HuH-7 (cell line): Measurements from ENCODE around the gene GFPT1.

Experiments used
- DNase-seq: peaks from one replicate; pipeline ENCODE4 v3.0.0; 2011; ENCODE audit warnings: low spot score

Gene GFPT1

GRCh38 chr2:69316550-69316949 is 70.5 kb downstream of the GFPT1 start:
- no peak for DNase-seq

- DNase-seq, result no peak
Measured at GRCh38 chr2:69315160-69315761, 71.8 kb downstream of the GFPT1 start.

GRCh38 chr2:69311024-69311416 is 76.0 kb downstream of the GFPT1 start:
- no peak for DNase-seq

- no peak for DNase-seq
Measured at GRCh38 chr2:69310111-69311023, 76.7 kb downstream of the GFPT1 start.

- no peak for DNase-seq
Measured at GRCh38 chr2:69309351-69310110, 77.5 kb downstream of the GFPT1 start.

GRCh38 chr2:69308338-69308737 is 78.7 kb downstream of the GFPT1 start:
- no peak for DNase-seq

GRCh38 chr2:69307579-69308064 is 79.4 kb downstream of the GFPT1 start:
- DNase-seq, result no peak

GRCh38 chr2:69306822-69307578 is 80.0 kb downstream of the GFPT1 start:
- DNase-seq, result peak; percentile 89

GRCh38 chr2:69306393-69306821 is 80.6 kb downstream of the GFPT1 start:
- no peak for DNase-seq

- DNase-seq, result no peak
Measured at GRCh38 chr2:69305712-69306392, 81.2 kb downstream of the GFPT1 start.

GRCh38 chr2:69305166-69305565 is 81.9 kb downstream of the GFPT1 start:
- DNase-seq, result no peak

GRCh38 chr2:69304656-69305055 is 82.4 kb downstream of the GFPT1 start:
- no peak for DNase-seq

- no peak for DNase-seq
Measured at GRCh38 chr2:69300650-69301049, 86.4 kb downstream of the GFPT1 start.

GRCh38 chr2:69299772-69300516 is 87.1 kb downstream of the GFPT1 start:
- DNase-seq, result no peak

- no peak for DNase-seq
Measured at GRCh38 chr2:69298862-69299261, 88.2 kb downstream of the GFPT1 start.

GRCh38 chr2:69298261-69298660 is 88.8 kb downstream of the GFPT1 start:
- no peak for DNase-seq

- DNase-seq, result no peak
Measured at GRCh38 chr2:69297216-69297615, 89.8 kb downstream of the GFPT1 start.

- no peak for DNase-seq
Measured at GRCh38 chr2:69296421-69296820, 90.6 kb downstream of the GFPT1 start.

- DNase-seq, result no peak
Measured at GRCh38 chr2:69292256-69292655, 94.8 kb downstream of the GFPT1 start.

GRCh38 chr2:69291721-69292120 is 95.3 kb downstream of the GFPT1 start:
- no peak for DNase-seq
